HG03469 (cell line): ENCODE results near the gene OR7G2.

Experiments
- ATAC-seq: cut with Tn5 transposase; IDR thresholded peaks from one replicate; pipeline ENCODE4 v1.9.1; 2021; ENCODE audit warnings: mild to moderate bottlenecking, moderate library complexity, moderate number of reproducible peaks; ENCODE audit not compliant: unreplicated experiment

The OR7G2 gene

GRCh38 chr19:9107375-9107774, at the start of gene OR7G2:
Gene OR7G2 (minus strand): TSS chr19:9107475. CDS start chr19:9103243, 4,232 bp downstream.
- ATAC-seq, result no peak

GRCh38 chr19:9156304-9156703, 49.0 kb upstream of the OR7G2 start:
- ATAC-seq, result no peak

GRCh38 chr19:9155591-9155990, 48.3 kb upstream of the OR7G2 start:
- no peak for ATAC-seq

GRCh38 chr19:9151367-9151766, 44.1 kb upstream of the OR7G2 start:
- ATAC-seq, result no peak

- ATAC-seq, result no peak
These were observed 43.4 kb upstream of the OR7G2 start for GRCh38 chr19:9150650-9151049.

GRCh38 chr19:9149997-9150396, 42.7 kb upstream of the OR7G2 start:
- no peak for ATAC-seq

GRCh38 chr19:9148697-9149096, 41.4 kb upstream of the OR7G2 start:
- no peak for ATAC-seq

- ATAC-seq, result no peak
These were observed 39.6 kb upstream of the OR7G2 start for GRCh38 chr19:9146882-9147281.

- ATAC-seq, result no peak
These were observed 37.6 kb upstream of the OR7G2 start for GRCh38 chr19:9144920-9145319.

GRCh38 chr19:9140159-9140874, 33.0 kb upstream of the OR7G2 start, which contains the start of gene ZNF317:
Gene ZNF317 (plus strand): TSS chr19:9140397. CDS start chr19:9156017, 15,620 bp downstream.
- ATAC-seq, result peak; percentile 66

GRCh38 chr19:9139609-9140158, 32.4 kb upstream of the OR7G2 start:
- no peak for ATAC-seq

- no peak for ATAC-seq
These were observed 25.1 kb upstream of the OR7G2 start for GRCh38 chr19:9132422-9132821.

GRCh38 chr19:9130965-9131364, 23.7 kb upstream of the OR7G2 start:
- ATAC-seq, result no peak

GRCh38 chr19:9128171-9128570, 20.9 kb upstream of the OR7G2 start:
- ATAC-seq, result no peak

- no peak for ATAC-seq
These were observed 19.7 kb upstream of the OR7G2 start, which contains the start of gene OR7G3 for GRCh38 chr19:9126900-9127405. Gene OR7G3 (minus strand): TSS chr19:9126950. CDS start chr19:9126950, 0 bp downstream.

- ATAC-seq, result no peak
These were observed 9.3 kb upstream of the OR7G2 start for GRCh38 chr19:9116547-9116946.

- no peak for ATAC-seq
These were observed 8.1 kb upstream of the OR7G2 start, which contains the start of gene OR7G1 for GRCh38 chr19:9115307-9115813. Gene OR7G1 (minus strand): TSS chr19:9115763. CDS start chr19:9115763, 0 bp downstream.

GRCh38 chr19:9109959-9110358, 2.7 kb upstream of the OR7G2 start:
- ATAC-seq, result no peak

GRCh38 chr19:9086761-9087160, 20.5 kb downstream of the OR7G2 start, which contains the start of gene OR1M1:
Gene OR1M1 (plus strand): TSS chr19:9087061. CDS start chr19:9093245, 6,184 bp downstream.
- no peak for ATAC-seq

GRCh38 chr19:9078651-9079050, 28.6 kb downstream of the OR7G2 start:
- no peak for ATAC-seq

- no peak for ATAC-seq
These were observed 30.4 kb downstream of the OR7G2 start for GRCh38 chr19:9076901-9077300.
